Measurements from ENCODE around the gene RPLP1. TPM values are rescaled to one million over a fixed set of nuclear protein-coding genes. Genes with fewer than 3 reads are reported as not detected.
"Not testable (repeated sequence)": the region's sequence is repeated elsewhere in the genome, so short reads cannot be mapped to it uniquely, and the experiment has no call there.

Gene RPLP1
- total RNA-seq, 6 experiments from 2014 or later: 164 to 536 (median 471) TPM

- no peaks in the 10 kb centered on the region for H3K4me1 ChIP-seq
- no peak overlapping the region for H3K27ac ChIP-seq
- intact Hi-C loops (cut with DNase I): no loop called here
- no peaks in the 10 kb centered on the region for H3K27me3 ChIP-seq
- no peak for TF ChIP-seq CTCF (IDR thresholded peaks at IDR 0.05)
- TF ChIP-seq POLR2A (IDR thresholded peaks at IDR 0.05): no peak
- no peaks in the 10 kb centered on the region for H3K36me3 ChIP-seq
- no peak overlapping the region for H3K4me3 ChIP-seq
- 77% methylated on average over 4 of the region's 4 CpGs for WGBS (ENCODE audit: insufficient coverage, low coverage, low lambda C conversion rate, missing lambda C conversion rate)
- no peak for ATAC-seq
- DNase-seq: no peak
- no peaks in the 10 kb centered on the region for H3K9me3 ChIP-seq
These were observed 13.0 kb upstream of the RPLP1 start for GRCh38 chr15:69439623-69440022.

GRCh38 chr15:69443032-69443611, 9.5 kb upstream of the RPLP1 start:
- 82% methylated on average over 4 of the region's 5 CpGs for WGBS (ENCODE audit: insufficient coverage, low coverage, low lambda C conversion rate, missing lambda C conversion rate)
- no peak for TF ChIP-seq CTCF (IDR thresholded peaks at IDR 0.05)
- no peak for TF ChIP-seq POLR2A (IDR thresholded peaks at IDR 0.05)
- H3K27ac ChIP-seq: no peak overlapping the region

GRCh38 chr15:69444686-69445085, 7.9 kb upstream of the RPLP1 start:
- DNase-seq (no peak), ATAC-seq (no peak)
- intact Hi-C loops (cut with DNase I): no loop called here
- H3K4me1 ChIP-seq: no peaks in the 10 kb centered on the region
- 97% methylated on average over 6 of the region's 7 CpGs for WGBS (ENCODE audit: insufficient coverage, low coverage, low lambda C conversion rate, missing lambda C conversion rate)
- no peaks in the 10 kb centered on the region for H3K27me3 ChIP-seq
- no peak for TF ChIP-seq POLR2A (IDR thresholded peaks at IDR 0.05)
- TF ChIP-seq CTCF (IDR thresholded peaks at IDR 0.05): no peak
- no peak overlapping the region for H3K4me3 ChIP-seq
- H3K9me3 ChIP-seq: no peaks in the 10 kb centered on the region
- no peak overlapping the region for H3K27ac ChIP-seq
- no peaks in the 10 kb centered on the region for H3K36me3 ChIP-seq

More at GRCh38 chr15:69443032-69443611, 9.5 kb upstream of the RPLP1 start:
- Histone ChIP-seq H3K4me1 (no peaks in the 10 kb centered on the region), H3K9me3 (no peaks in the 10 kb centered on the region), H3K4me3 (no peak overlapping the region), H3K27me3 (no peaks in the 10 kb centered on the region), H3K36me3 (no peaks in the 10 kb centered on the region)
- ATAC-seq (no peak), DNase-seq (no peak)
- intact Hi-C loops (cut with DNase I): no loop called here

- H3K4me3 ChIP-seq: no peak overlapping the region
- WGBS (ENCODE audit: insufficient coverage, low coverage, low lambda C conversion rate, missing lambda C conversion rate): 83% methylated on average over 2 of the region's 2 CpGs
- no peak overlapping the region for H3K27ac ChIP-seq
- no peaks in the 10 kb centered on the region for H3K9me3 ChIP-seq
- H3K36me3 ChIP-seq: no peaks in the 10 kb centered on the region
- intact Hi-C loops (cut with DNase I): no loop called here
- H3K4me1 ChIP-seq: peaks cover 0 to 2% (median 0%) of the 10 kb centered on the region in 4 donors
- TF ChIP-seq POLR2A (IDR thresholded peaks at IDR 0.05) (no peak), CTCF (IDR thresholded peaks at IDR 0.05) (no peak)
- DNase-seq (no peak), ATAC-seq (no peak)
- H3K27me3 ChIP-seq: no peaks in the 10 kb centered on the region
These were observed 5.7 kb upstream of the RPLP1 start for GRCh38 chr15:69446953-69447352.

GRCh38 chr15:69450221-69450620, 2.4 kb upstream of the RPLP1 start:
- DNase-seq; intact Hi-C loops (cut with DNase I); H3K27me3 ChIP-seq; H3K4me3 ChIP-seq; ATAC-seq; H3K9me3 ChIP-seq; H3K27ac ChIP-seq: not testable (repeated sequence)
- WGBS (ENCODE audit: insufficient coverage, low coverage, low lambda C conversion rate, missing lambda C conversion rate): 100% methylated on average over 2 of the region's 4 CpGs
- Histone ChIP-seq H3K4me1 (peaks cover 0 to 17% (median 7%) of the 10 kb centered on the region in 4 donors), H3K36me3 (peaks cover 0 to 11% (median 4%) of the 10 kb centered on the region in 4 donors)
